HG03060 (cell line): Measurements from ENCODE around the gene CAND2.
"Not testable (repeated sequence)": the region's sequence is repeated elsewhere in the genome, so short reads cannot be mapped to it uniquely, and the experiment has no call there.

Experiments used
- ATAC-seq: cut with Tn5 transposase; IDR thresholded peaks from one replicate; pipeline ENCODE4 v1.9.1; 2021; ENCODE audit warnings: low read depth, moderate number of reproducible peaks; ENCODE audit not compliant: unreplicated experiment

The CAND2 gene

GRCh38 chr3:12828751-12829150, 32.3 kb downstream of the CAND2 start:
- no peak for ATAC-seq

GRCh38 chr3:12829404-12829803, 32.9 kb downstream of the CAND2 start:
- ATAC-seq, result no peak

- ATAC-seq, result no peak
Observed at GRCh38 chr3:12829886-12830784, 33.7 kb downstream of the CAND2 start.

- ATAC-seq, result no peak
Observed at GRCh38 chr3:12830785-12831156, 34.3 kb downstream of the CAND2 start.

- no peak for ATAC-seq
Observed at GRCh38 chr3:12831301-12831866, 34.9 kb downstream of the CAND2 start.

- no peak for ATAC-seq
Observed at GRCh38 chr3:12832350-12833221, 36.1 kb downstream of the CAND2 start.

- no peak for ATAC-seq
Observed at GRCh38 chr3:12833222-12834161, 37.0 kb downstream of the CAND2 start.

GRCh38 chr3:12835052-12835665, 38.7 kb downstream of the CAND2 start:
- no peak for ATAC-seq

GRCh38 chr3:12837295-12837986, 41.0 kb downstream of the CAND2 start:
- no peak for ATAC-seq

- ATAC-seq, result no peak
Observed at GRCh38 chr3:12838179-12838965, 41.9 kb downstream of the CAND2 start.

- no peak for ATAC-seq
Observed at GRCh38 chr3:12839156-12839946, 42.9 kb downstream of the CAND2 start.

- ATAC-seq, result not testable (repeated sequence)
Observed at GRCh38 chr3:12840148-12840547, 43.7 kb downstream of the CAND2 start.

- ATAC-seq, result no peak
Observed at GRCh38 chr3:12840591-12841148, 44.2 kb downstream of the CAND2 start.

GRCh38 chr3:12841149-12841969, 44.9 kb downstream of the CAND2 start, which contains the start of gene RPL32:
TSS of gene RPL32 (minus strand) at chr3:12841565. CDS start at chr3:12840237, 1,328 bp downstream.
- peak; percentile 81 for ATAC-seq

- no peak for ATAC-seq
Observed at GRCh38 chr3:12841970-12842328, 45.5 kb downstream of the CAND2 start.

GRCh38 chr3:12842469-12842868, 46.0 kb downstream of the CAND2 start:
- no peak for ATAC-seq
